ENCODE data around the gene ABTB2.
"Not testable (repeated sequence)": the region's sequence is repeated elsewhere in the genome, so short reads cannot be mapped to it uniquely, and the experiment has no call there.

ABTB2 gene

GRCh38 chr11:34238966-34239365 is 118.8 kb downstream of the ABTB2 start:
- no peak for DNase-seq (ENCODE audit: low read depth, low spot score)

GRCh38 chr11:34238533-34238932 is 119.3 kb downstream of the ABTB2 start:
- no peak for DNase-seq (ENCODE audit: low read depth, low spot score)

GRCh38 chr11:34236572-34236971 is 121.2 kb downstream of the ABTB2 start:
- no peak for DNase-seq (ENCODE audit: low read depth, low spot score)

GRCh38 chr11:34235591-34236071 is 122.2 kb downstream of the ABTB2 start:
- no peak for DNase-seq (ENCODE audit: low read depth, low spot score)

GRCh38 chr11:34235189-34235588 is 122.6 kb downstream of the ABTB2 start:
- DNase-seq (ENCODE audit: low read depth, low spot score), result no peak

GRCh38 chr11:34234086-34234740 is 123.6 kb downstream of the ABTB2 start:
- no peak for DNase-seq (ENCODE audit: low read depth, low spot score)

- DNase-seq (ENCODE audit: low read depth, low spot score), result no peak
These were observed 124.6 kb downstream of the ABTB2 start for GRCh38 chr11:34233215-34233614.

- DNase-seq (ENCODE audit: low read depth, low spot score), result no peak
These were observed 125.0 kb downstream of the ABTB2 start for GRCh38 chr11:34232807-34233206.

- DNase-seq (ENCODE audit: low read depth, low spot score), result no peak
These were observed 131.6 kb downstream of the ABTB2 start for GRCh38 chr11:34226210-34226609.

GRCh38 chr11:34225091-34225490 is 132.7 kb downstream of the ABTB2 start:
- no peak for DNase-seq (ENCODE audit: low read depth, low spot score)

GRCh38 chr11:34224434-34224966 is 133.3 kb downstream of the ABTB2 start:
- DNase-seq (ENCODE audit: low read depth, low spot score), result no peak

- DNase-seq (ENCODE audit: low read depth, low spot score), result no peak
These were observed 133.9 kb downstream of the ABTB2 start for GRCh38 chr11:34223907-34224306.

GRCh38 chr11:34223021-34223813 is 134.6 kb downstream of the ABTB2 start:
- DNase-seq (ENCODE audit: low read depth, low spot score), result no peak

GRCh38 chr11:34222030-34222429 is 135.8 kb downstream of the ABTB2 start:
- DNase-seq (ENCODE audit: low read depth, low spot score), result no peak

GRCh38 chr11:34219941-34220370 is 137.9 kb downstream of the ABTB2 start:
- no peak for DNase-seq (ENCODE audit: low read depth, low spot score)

- no peak for DNase-seq (ENCODE audit: low read depth, low spot score)
These were observed 138.5 kb downstream of the ABTB2 start for GRCh38 chr11:34219279-34219678.

- DNase-seq (ENCODE audit: low read depth, low spot score), result not testable (repeated sequence)
These were observed 139.1 kb downstream of the ABTB2 start for GRCh38 chr11:34218756-34219155.

- DNase-seq (ENCODE audit: low read depth, low spot score), result no peak
These were observed 139.7 kb downstream of the ABTB2 start for GRCh38 chr11:34218067-34218466.

- no peak for DNase-seq (ENCODE audit: low read depth, low spot score)
These were observed 141.1 kb downstream of the ABTB2 start for GRCh38 chr11:34216706-34217105.

GRCh38 chr11:34215806-34216453 is 141.9 kb downstream of the ABTB2 start:
- DNase-seq (ENCODE audit: low read depth, low spot score), result no peak

- no peak for DNase-seq (ENCODE audit: low read depth, low spot score)
These were observed 142.6 kb downstream of the ABTB2 start for GRCh38 chr11:34214961-34215805.

Data from brain pericyte (primary cell).